HG03060 (cell line): ENCODE results near the gene FRS3.

ENCODE experiments used
- ATAC-seq: cut with Tn5 transposase; IDR thresholded peaks from one replicate; pipeline ENCODE4 v1.9.1; 2021; ENCODE audit warnings: low read depth, moderate number of reproducible peaks; ENCODE audit not compliant: unreplicated experiment

The FRS3 gene

DNA sequence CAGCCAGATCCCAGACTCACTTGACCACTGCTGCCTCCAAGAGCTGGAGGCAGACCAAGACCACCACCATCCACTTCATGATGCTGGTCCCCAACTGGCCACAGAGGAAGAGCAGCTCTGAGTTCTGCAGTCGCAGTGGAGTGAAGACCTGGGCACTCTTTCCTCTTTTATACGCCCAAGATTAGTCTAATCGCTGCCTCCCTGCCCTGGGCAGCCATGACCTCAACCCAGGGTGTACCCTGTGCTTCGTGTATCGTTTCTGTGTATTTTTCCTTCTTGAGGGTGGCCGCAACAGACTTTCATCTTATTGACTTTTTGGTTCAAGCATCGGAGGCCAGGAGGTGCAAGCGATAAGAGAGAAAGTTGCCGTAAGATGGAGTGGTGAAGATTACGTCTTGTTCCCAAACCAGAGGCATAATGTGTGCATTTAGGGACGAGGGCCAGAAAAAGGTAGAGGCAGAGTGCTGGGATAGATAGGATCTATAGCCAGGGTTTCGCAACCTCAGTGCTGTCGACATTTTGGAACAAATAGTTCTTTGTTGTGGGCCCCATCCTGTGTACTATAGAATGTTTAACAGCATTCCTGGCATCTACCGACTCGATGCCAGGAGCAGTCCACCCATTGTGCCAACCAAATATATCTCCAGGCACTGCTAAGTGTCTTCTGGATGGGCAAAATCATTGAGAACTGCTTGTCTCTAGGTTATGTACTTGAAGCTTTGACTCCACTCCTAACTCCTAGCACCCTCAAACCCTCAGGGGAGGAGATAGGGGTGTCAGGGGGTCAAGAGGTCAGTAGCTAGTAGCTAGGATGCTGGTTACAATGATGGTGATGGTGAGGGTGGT lies 32.2 kb downstream of the FRS3 start, which contains the start of gene PGC:
Gene PGC, minus strand, starts transcription at position 142 of the 846 bp plus-strand sequence. Its CDS starts 63 bp downstream, at position 79.
- no peak for ATAC-seq

DNA sequence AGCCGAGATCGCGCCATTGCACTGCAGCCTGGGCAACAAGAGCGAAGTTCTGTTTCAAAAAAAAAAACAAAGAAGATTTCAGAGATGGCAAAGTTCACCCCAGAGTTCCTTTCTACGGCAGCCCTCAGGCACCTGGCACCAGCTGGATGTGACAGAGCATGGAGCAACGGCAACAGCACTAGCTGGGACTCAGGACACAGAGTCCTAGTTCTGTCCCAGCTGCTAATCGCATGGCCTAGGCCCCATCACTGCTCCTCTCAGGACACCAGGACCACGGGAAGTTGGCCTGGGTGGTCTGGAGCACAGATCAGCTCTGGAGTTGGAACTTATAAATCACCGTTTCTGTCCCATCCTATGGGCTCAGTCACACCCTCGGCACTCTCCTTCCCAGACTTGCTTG lies 33.6 kb downstream of the FRS3 start:
- ATAC-seq, result no peak

DNA sequence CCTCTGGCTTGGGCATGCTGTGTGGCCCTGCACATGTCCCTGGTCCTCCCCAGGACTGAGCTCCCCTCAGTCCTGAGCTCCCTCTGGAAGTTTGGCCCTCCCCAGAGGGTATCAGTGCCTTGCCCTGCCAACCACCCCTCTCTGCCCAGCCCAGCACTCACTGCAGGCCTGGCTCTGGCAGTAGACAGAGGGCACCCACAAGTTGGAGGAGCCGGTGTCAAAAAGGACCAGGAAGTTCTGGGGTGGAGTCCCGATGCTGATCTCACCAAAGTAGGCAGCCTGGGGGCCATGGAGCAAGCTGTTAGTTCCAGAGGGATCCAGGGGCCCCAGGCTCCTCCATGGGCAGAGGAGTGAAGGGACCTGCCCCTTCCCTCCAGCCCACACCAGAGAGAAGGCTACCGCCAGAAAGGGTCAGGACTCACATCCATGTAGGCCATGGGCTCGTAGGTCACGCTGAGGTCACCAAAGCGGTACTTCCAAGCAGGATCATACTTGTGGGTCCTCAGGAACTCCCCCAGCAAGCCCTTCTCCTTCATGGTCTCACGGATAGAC lies 35.4 kb downstream of the FRS3 start:
- no peak for ATAC-seq

DNA sequence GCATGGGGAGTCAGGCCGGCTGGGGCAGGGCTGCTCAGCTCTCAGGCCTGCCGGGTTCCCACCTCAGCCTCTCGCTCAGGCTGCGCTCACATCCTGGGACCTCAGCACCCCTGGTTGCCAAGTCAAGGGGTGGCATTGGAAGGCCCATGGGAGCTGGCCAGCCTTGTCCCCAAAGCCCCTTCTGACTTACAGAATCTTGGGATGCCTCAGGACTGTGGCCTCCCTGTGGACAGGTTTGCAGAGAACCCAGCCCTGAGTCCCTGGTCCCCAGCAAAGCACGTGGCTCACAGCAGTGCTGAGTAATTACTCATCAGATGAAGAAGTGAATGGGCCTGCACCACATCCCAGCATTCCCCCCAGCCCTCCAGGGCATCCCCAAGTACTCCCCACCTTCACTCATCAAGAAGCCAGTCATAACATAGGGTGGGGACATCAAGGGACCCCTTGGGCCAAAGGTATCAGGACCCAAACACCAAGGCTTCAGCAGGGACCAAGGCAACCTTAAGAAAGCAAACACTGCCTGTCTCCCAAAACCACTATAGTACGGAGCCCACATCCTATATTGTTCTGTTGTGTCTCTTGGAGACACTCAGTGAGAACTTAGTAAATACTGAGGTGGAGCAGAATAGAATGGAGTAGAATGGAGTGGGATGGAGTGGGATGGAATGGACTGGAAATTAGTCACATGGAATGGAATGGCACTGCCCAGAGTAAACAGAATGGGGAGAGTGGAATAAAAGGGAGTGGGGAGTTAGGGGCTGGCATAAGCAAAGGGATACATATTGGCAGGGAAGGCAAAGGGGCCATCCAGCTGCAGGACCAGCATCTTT lies 36.1 kb downstream of the FRS3 start:
- ATAC-seq, result no peak

DNA sequence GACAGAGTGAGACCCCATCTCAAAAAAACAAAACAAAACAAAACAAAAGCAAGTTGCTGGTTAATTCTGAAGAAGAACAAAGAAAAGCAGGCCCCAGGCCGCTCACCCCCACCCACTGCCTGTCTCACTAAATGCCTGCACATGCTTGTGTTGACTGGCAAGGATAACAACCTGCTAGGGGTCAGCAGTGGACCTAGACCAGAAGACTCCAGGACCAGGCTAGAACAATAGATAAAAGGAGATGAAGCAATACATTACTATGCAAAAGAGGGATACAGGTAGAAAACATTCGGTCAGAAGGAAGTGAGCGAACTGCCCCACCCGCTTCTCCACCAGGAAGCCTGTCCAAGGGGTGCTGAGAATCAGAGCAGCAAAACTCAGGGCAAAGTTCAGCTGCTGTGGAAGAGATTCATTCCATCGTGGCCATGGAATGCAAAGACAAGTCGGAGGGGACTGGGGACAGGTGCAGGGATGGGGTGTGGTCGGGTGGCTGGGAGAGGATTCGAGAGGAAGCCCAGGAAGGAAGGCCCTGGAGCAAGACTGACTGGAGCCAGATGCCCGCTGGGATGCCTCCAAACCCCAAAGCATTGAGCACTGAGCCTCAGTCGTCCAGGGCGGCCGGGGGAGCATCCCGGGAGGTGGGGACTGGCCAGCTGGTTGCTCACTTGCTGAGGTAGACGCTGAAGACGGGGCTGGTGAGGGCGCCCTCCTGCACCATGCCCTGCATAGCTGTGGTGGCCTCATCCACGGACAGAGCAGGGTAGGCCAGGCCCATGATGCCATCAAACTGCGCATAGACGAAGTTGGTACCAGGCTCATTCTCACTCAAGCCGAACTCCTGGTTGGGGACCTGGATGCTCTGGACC lies 37.8 kb downstream of the FRS3 start:
- no peak for ATAC-seq

DNA sequence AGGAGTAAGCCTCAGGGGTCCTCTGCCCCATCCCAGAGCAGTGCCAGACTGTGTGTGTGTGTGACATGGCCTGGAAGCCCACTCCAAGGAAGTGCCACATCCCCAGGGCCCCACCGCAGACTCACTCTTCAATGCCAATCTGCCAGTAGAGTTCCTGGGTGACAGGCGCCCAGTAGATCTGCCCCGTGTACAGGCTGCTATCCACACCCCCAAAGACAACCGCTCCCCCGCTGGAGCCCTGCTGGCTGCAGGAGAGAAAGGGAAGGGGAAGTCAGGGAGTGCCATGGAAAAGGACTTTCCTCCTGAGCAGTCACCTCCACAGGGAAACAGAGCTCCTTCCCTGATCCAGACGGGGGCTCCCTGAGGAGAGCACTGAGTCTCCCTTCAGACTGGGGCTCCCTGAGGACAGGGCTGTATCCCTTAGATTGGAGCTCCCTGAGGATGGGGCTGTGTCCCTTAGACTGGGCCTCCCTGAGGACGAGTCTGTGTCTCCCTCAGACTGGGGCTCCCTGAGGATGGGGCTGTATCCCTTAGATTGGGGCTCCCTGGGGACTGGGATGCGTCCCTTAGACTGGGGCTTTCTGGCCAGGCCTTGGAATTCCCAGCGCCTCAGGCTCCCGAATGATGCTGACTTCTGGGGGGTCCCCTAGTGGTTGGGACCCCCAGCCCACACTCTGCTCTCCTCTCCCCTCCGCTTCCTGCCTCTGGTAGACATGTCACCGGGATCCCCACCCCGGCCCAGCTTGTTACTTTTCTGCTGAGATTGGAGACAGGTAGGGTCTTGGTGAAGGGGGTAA lies 39.1 kb downstream of the FRS3 start:
- no peak for ATAC-seq

DNA sequence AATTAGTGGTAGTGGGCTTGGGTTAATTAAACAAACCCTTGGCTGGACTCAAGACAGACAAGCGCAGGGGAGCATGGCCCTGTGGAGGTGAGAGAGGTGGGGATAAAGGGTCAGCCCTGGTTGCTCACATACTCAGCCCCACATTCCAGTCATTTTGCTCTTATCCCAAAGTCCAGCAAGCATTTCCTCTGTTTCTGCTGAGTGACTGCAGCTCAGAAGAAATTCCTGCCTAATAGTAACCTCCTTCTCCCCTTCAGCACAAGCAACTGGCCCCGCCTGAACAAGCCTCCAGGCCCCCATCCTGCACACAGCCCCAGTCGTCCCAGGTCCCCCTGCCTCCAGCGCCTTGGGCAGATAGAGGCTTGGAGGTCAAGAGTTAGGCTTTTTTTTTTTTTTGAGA lies 40.7 kb downstream of the FRS3 start:
- ATAC-seq, result no peak

DNA sequence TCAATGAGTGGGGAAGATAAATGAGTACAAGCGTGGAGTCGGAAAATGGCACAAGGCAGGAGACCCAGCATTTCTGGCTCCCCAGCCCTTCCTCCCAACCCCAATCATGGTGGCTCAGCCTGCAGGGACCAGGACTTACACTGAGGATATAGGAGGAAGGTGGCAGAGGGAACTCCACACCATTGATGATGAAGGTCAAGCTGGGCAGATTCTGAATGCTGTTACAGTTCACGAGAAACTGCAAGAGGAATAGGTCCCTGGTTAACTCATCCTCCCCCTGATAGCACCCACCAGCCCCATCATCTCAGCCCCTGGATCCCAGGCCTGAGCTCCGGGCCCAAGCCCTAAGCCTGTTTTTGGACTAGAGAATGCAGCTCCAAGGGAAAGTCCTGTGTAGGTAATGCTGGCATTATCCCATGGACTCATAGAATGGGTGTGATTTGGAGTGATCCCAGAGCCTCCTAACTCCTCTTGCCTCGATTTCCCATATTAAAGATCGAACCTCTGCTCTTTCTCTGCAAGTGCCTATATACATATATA lies 42.0 kb downstream of the FRS3 start:
- no peak for ATAC-seq

DNA sequence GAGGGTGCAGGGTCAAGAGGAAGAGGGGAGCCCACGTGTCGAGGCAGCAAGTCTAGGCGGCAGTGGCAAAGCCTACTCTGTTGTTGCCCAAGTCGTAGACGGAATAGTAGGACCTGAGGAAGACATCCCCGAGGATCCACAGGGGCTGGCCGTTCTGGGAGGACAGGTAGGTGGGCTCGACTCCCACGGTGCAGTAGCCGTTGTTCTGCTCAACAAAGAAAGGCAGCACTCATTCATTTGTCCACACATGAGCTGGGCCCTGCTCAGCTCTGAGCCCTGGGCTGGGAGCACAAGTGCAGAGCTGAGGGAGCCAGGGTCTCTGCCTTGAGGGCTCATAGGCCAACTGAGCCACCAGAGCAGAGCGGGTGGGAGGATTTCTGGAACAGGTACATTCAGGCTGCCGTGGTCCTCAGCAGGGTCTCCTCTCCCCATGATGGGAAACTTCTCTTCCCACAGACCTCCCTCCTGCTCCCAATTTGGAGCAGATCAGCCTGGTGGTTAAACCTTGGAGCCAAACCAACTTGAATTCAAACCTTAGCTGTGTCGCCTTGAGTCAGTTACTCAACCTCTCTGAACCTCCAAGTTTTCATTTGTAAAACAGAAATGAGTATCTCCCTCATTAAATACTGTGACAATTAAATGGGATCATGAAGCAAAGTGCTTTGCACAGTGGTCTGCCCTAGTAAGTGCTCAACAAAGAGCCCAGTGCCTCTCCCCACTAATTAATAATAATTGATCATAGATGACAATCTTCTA lies 42.7 kb downstream of the FRS3 start:
- no peak for ATAC-seq

DNA sequence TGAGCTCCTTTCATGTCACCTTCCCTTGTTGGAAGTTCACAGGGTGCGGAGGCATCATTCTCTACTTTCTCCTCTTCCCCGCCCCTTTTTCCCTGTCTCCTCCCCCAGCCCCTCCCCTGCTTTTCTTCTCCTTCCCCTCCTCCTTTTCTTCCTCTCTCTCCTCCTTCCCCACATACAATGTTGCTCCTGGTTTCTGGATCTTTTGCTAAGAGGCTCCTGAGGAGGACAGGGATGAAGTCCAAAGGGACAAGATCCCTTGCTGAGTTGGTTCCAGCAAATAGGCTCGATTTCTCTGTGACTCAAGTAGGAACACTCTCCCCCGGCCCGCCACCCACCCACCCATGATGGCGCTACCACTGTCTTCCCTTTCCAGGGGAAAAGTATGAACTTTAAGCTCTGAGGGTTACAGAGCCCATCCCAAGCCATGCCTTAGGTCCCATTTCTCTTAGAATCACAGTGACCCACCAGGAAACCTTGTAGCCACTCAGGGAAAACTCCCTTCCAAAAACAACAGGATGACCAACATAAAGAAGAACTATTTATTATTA lies 43.4 kb downstream of the FRS3 start:
- no peak for ATAC-seq

DNA sequence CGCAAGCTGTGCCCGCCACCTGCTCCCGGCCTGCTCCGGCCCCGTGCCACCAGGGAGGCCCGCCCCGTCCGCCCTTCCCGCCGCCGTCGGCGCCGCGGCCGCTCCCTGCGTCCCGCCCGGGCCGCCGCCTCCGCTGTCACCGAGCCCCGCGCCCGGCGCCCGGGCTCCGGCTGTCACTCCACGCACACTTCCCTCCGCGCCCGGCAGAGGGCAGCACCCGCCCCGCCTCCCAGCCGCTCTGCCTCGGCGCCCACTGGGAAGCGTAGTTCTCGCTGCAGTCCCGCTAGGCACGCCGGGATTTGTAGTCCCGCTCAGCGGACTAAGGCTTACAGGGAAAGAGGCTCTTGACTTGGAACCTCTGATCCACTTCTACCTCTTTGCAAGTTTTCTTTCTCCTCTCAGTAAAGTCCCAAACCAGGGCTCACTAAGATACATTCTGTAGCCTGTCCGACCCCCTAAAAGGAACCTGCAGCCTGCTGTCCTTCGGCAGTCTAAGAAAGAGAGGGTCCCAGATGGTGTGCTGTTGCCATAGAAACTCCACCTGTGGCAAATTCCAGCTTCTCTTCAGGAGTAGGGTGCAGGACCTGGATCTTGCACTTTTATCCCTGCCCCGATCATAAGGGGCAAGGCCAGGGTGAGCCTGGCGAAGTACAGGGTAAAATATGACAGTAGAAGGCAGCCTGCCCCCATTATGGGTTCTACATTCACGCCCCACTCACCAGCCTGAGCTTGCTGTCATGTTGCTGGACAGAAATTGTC lies 44.1 kb downstream of the FRS3 start, which contains the start of gene TFEB:
Gene TFEB, minus strand, starts transcription at position 182 of the 759 bp plus-strand sequence. CDS start 44,395 bp downstream, outside the sequence.
- no peak for ATAC-seq

DNA sequence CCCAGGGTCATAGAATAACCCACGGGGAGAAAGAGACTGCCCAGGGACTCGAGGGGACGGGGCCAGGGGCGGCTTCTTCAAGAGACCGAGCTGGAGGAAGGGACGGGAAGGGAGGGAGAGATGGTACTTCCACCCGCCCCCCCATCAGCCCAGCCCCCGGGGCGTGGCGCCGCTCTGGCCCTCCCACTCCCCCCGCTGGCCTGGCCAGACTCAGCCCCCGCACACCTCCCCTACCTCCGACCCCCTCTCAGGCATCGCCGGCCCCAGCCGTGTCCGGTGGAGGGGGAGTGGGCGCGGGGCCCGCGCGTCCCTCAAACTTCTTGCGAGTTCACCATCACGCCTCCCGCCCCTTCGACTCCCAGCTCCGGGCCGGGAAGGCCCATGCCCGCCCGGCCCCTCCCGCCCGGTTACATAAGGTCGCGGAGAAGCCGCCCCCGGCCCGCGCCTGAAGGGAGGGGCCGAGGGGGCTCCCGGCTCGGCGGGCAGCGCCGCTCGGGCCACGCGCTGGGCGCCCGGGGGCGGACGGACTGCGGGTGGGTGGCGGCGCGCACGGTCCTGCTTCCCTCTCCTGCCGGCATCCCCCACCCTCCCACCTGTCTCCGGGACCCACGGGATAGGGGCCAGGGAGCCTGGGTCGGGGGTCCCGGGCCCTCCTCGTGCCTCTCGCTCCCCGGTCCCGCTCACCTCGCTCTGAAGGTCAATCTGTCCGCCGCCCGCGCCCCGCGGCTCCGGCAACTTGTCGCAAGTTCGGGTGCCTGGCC lies 44.9 kb downstream of the FRS3 start:
- ATAC-seq, result no peak

DNA sequence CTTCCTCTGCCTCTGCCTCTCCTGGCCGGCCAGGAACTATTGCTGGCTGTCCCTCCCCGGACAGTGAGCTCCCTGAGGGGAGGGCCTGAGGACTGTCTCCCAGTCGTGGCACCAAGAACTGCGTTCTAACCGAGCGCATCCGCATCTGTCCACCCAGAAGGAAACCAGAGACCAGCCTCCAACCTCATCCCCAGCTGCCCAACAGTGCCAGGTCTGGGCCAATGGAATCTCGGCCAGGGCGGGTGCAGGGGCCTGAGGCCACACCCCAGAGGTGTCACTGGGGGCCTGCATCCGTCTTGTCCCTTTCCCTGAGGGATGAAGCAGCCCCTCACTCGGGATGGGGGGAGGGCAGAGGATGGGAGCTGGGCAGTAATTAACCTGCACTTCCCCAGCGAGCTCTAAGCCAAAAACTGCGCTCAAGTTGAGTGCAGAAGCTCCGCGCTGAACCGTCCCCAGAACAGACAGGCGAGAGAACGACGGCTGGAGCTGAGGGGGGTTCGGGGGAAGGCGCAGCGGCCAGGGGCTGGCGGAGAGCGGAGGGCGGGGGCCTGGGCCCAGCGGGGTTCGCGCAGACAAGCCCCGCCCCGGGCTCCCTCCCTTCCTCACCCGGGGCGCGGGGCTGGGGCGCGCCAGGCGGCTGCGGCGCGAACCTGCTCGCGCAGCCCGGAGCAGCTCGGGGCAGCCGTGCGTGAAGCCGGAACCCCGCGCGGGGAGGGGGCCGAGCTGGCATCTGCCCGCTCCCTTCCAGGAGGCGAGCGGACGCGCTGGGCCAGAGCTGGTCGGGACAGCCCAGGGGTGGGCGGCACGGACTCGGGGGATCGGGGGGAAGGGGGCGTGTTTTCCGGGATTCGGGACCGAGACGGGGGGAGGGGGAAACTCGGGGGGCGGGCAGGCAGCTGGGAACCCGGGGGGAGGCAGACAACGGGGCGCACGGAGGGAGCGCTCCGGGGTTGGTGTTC lies 45.7 kb downstream of the FRS3 start:
- no peak for ATAC-seq

DNA sequence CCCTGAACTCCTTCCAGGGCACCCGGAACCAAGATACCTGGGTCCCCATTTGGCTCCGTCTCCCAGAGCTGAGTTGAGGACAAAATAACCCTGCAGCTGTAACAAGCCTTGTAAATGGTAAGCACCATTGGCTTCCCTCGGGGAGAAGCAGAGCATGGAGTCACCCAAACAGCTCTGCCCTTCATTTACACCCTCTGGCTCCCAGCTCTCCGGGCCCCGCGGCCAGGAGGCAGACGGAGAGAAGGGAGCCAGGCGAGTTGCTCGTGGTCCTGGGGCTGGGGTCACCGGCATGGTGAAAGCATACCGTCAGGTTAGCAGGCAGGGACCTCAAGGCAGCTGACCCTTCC lies 46.4 kb downstream of the FRS3 start:
- no peak for ATAC-seq

DNA sequence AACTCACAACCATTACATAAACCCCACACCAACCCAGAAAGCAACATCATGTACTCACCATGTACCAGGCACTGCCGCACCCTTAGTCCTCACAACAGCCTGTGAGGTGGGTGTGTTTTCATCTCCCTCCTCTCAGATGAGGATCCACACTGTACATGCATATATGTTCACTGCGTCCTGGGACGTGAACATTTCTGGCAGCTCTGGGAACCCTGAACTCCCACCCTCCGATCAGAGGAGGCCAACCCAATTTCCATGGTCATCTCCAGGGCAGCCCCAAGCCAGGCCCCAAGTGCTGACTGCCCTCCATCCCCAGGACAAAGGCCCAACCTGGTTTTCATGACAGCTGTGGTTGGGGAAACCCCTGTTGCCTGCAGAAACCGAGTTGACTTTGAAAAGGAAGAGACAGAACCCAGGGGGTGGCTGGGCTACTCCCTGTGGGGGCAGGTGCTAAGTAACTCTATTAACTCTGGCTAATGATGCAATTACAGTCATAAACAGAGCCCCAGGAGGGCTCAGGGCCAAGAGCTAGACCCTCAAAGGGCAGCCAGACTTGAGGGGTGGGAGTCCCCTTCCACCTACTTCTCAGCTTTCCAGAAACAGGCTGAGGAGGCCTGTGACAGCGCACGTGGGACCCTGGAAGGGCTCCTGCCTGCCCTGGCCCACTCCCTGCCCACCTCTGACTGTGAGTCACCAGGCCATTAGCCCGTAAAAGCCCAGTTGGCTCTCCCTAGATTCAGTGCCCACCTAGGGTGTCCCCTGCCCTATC lies 46.9 kb downstream of the FRS3 start:
- ATAC-seq, result peak; percentile 29
